GM10248 (cell line): ENCODE results near the gene IZUMO1.
A peak's percentile ranks its signal among the peaks of the same experiment; 100 is the strongest.

ENCODE experiments used
- CTCF ChIA-PET: fragments of 300-600 bp; sonication (Branson Sonifier 250); formaldehyde crosslinking; extraction: SDS; loops from one replicate; lab custom pipeline; 2021; ENCODE audit warnings: antibody characterized with exemption; lab: Yijun Ruan, JAX
- POLR2A ChIA-PET: fragments of 350-650 bp; sonication (Branson Sonifier 250); formaldehyde crosslinking; extraction: SDS; loops from one replicate; lab custom pipeline; 2020; ENCODE audit warnings: antibody characterized with exemption; lab: Yijun Ruan, JAX
- DNase-seq: peaks from one replicate; pipeline ENCODE4 v3.0.0; 2012; ENCODE audit errors: extremely low spot score
- CTCF ChIP-seq: IDR thresholded peaks from 2 replicates; pipeline ENCODE4 v1.5.1; 2012; ENCODE audit warnings: mild to moderate bottlenecking, low read depth; ENCODE audit errors: extremely low read depth, missing control alignments, control extremely low read depth

Gene IZUMO1

DNA sequence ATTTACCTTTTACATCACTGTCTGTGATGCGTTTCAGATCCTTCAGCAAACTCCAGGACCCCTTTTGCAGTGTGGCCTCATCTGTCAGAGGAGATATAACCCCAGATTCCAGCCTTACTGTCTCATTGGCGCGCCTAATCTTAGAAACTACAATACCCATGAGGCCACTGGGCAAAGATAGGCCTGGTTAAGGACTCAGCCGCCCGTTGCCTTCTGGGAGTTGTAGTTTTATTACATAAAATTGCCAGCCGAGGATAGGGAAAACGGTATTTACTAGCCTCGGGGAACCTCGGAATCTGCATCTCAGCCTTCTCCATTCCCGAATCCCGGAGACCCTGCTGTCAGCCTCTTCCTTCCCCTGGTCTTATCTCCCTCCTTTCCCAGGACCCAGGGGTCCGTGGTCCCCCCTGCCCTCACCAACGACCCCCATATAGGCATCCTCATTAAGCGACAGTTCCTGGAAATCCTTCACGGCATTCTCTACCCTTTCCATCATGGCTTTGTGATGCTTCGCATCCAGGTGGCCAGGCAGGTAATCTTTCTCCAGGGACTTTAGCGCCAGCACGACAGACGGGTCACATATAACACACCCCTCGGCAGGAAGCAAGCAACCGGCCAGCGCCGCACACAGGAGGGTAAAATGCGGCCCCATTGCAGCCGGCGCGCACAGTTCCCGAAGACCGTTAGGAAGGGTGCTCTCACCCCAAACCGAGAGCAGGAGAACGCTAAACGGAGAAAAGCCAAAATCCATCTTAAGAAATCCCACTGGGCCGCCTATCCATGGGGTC, 1.3 kb downstream of the IZUMO1 start:
- TF ChIP-seq CTCF = no peak
- ChIA-PET CTCF (interaction anchor here (1.2 to 1.9 kb wide), 2 partner anchors 70 to 99 kb away, joined by 3 to 6 read pairs; partner anchors contain the start of gene CA11), POLR2A (no interaction called here)
- DNase-seq = peak; percentile 68

- CTCF ChIA-PET = no interaction called here
- DNase-seq = no peak
- TF ChIP-seq CTCF = no peak
Measured at GRCh38 chr19:48742096-48742495, 4.6 kb downstream of the IZUMO1 start.

GRCh38 chr19:48741129-48741999, 5.3 kb downstream of the IZUMO1 start:
- ChIA-PET POLR2A (no interaction called here), CTCF (no interaction called here)
- no peak for TF ChIP-seq CTCF
- no peak for DNase-seq

More at GRCh38 chr19:48742096-48742495, 4.6 kb downstream of the IZUMO1 start:
- POLR2A ChIA-PET = no interaction called here

DNA sequence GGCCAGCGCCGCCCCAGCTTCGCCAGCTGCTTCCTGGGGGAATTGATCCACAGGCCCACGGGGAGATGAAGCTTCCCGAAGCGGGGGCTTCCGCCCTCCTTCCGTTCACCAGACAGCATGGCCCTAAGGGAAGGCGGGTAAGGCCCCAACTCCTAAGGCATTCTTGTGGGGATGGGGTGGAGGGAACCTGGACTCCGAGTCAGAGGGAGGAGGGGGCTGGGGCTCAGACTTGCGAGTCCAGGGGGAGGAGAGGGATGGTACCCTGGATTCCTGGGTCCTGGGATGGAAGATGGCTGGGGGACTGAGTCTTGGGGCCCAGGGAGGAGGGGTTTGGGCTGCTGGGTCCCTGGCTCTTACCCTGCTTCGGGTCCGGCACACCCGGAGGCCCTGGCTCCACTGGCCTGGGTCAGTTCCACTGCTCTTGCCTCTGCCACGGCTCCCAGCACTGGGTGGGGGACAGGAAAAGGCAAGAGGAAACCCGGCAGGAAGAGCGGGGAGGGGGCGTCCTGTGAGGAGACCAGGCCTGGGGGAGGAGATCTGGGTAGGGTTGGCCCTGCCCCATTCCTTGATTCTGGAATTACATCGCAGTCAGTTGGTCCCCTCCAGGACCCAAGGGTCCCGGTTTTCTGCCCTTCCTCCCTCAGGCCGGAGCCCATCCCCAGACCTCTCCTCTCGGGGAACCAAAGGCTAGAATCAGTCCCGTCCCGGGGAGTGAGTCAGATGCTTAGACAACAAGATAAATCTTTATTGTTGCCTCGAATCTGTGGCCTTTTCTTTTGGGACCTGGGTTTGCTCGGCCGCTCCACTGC, 6.3 kb downstream of the IZUMO1 start, which contains the start of gene RASIP1:
Gene RASIP1, minus strand, starts transcription at position 447 of the 809 bp plus-strand sequence. Its CDS starts 328 bp downstream, at position 119.
- ChIA-PET POLR2A (interaction anchor here (0.7 kb wide), 1 partner anchor 184 kb away, joined by 3 read pairs; no protein-coding TSS in a partner anchor), CTCF (interaction anchor here (0.6 to 2.3 kb wide), 3 partner anchors 13 to 102 kb away, joined by 3 to 13 read pairs (median 6); no protein-coding TSS in a partner anchor)
- TF ChIP-seq CTCF = no peak
- DNase-seq = no peak

GRCh38 chr19:48739404-48740163, 7.1 kb downstream of the IZUMO1 start:
- no peak for DNase-seq
- POLR2A ChIA-PET = interaction anchor here (0.7 kb wide), 1 partner anchor 184 kb away, joined by 3 read pairs; no protein-coding TSS in a partner anchor
- CTCF ChIA-PET = interaction anchor here (0.6 to 2.3 kb wide), 12 partner anchors 12 to 231 kb away, joined by 3 to 16 read pairs (median 5); partner anchors contain the start of gene CA11
- no peak for TF ChIP-seq CTCF
